ENCODE measurements around the gene ITPR1. TPM values are rescaled to one million over a fixed set of nuclear protein-coding genes. Genes with fewer than 3 reads are reported as not detected.

ITPR1 gene
- total RNA-seq, 1 donor from 2014 or later, result 11.2 TPM

GRCh38 chr3:4821975-4822374 is 328.8 kb downstream of the ITPR1 start:
- Mint-ChIP-seq H3K36me3 (ENCODE audit: insufficient read depth) (peaks cover 12% of the 10 kb centered on the region), H3K27me3 (peaks cover 25% of the 10 kb centered on the region), H3K4me1 (ENCODE audit: low read depth) (peaks cover 13% of the 10 kb centered on the region), H3K27ac (no peak overlapping the region), H3K9me3 (ENCODE audit: low read depth) (peaks cover 12% of the 10 kb centered on the region), H3K4me3 (ENCODE audit: low read depth) (no peak overlapping the region)
- no peak for DNase-seq (ENCODE audit: low spot score, unreplicated experiment)
- TF ChIP-seq, protein P1, sequence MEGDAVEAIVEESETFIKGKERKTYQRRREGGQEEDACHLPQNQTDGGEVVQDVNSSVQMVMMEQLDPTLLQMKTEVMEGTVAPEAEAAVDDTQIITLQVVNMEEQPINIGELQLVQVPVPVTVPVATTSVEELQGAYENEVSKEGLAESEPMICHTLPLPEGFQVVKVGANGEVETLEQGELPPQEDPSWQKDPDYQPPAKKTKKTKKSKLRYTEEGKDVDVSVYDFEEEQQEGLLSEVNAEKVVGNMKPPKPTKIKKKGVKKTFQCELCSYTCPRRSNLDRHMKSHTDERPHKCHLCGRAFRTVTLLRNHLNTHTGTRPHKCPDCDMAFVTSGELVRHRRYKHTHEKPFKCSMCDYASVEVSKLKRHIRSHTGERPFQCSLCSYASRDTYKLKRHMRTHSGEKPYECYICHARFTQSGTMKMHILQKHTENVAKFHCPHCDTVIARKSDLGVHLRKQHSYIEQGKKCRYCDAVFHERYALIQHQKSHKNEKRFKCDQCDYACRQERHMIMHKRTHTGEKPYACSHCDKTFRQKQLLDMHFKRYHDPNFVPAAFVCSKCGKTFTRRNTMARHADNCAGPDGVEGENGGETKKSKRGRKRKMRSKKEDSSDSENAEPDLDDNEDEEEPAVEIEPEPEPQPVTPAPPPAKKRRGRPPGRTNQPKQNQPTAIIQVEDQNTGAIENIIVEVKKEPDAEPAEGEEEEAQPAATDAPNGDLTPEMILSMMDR (IDR thresholded peaks at IDR 0.05; ENCODE audit: unreplicated experiment), result no peak

DNA sequence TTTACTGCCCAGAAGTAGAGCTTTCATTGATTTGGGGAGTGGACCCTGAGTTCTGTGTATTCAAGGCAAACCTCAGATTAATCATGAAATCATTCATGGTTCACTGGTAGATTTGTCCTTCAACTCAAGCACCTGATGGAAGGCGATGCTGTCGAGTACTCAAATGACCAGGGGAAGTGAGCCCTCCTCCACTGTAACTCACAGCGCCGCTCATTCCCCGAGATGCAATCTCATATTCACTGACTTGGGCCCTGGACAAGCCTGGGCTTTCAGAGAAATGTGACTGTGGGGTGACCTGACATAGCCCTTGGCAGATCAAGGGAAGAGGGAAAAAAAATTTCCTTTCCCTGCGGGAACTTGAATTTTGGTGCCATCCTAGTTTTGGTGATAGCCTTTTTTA is 329.4 kb downstream of the ITPR1 start:
- Mint-ChIP-seq H3K27ac (no peak overlapping the region), H3K4me3 (ENCODE audit: low read depth) (no peak overlapping the region), H3K36me3 (ENCODE audit: insufficient read depth) (peaks cover 6% of the 10 kb centered on the region), H3K9me3 (ENCODE audit: low read depth) (peaks cover 7% of the 10 kb centered on the region), H3K27me3 (peaks cover 29% of the 10 kb centered on the region), H3K4me1 (ENCODE audit: low read depth) (peaks cover 13% of the 10 kb centered on the region)
- no peak for DNase-seq (ENCODE audit: low spot score, unreplicated experiment)
- TF ChIP-seq, protein P1 (IDR thresholded peaks at IDR 0.05; ENCODE audit: unreplicated experiment), result no peak

- H3K9me3 Mint-ChIP-seq (ENCODE audit: low read depth), result peaks cover 3% of the 10 kb centered on the region
- TF ChIP-seq, protein P1 (IDR thresholded peaks at IDR 0.05; ENCODE audit: unreplicated experiment), result no peak
- H3K27ac Mint-ChIP-seq, result no peak overlapping the region
- DNase-seq (ENCODE audit: low spot score, unreplicated experiment), result no peak
- H3K4me1 Mint-ChIP-seq (ENCODE audit: low read depth), result peaks cover 13% of the 10 kb centered on the region
- peaks cover 29% of the 10 kb centered on the region for H3K27me3 Mint-ChIP-seq
- peaks cover 1% of the 10 kb centered on the region for H3K36me3 Mint-ChIP-seq (ENCODE audit: insufficient read depth)
- H3K4me3 Mint-ChIP-seq (ENCODE audit: low read depth), result no peak overlapping the region
Measured at GRCh38 chr3:4823385-4823784, 330.2 kb downstream of the ITPR1 start.

GRCh38 chr3:4823986-4824925 is 331.1 kb downstream of the ITPR1 start:
- Mint-ChIP-seq H3K4me1 (ENCODE audit: low read depth) (peaks cover 13% of the 10 kb centered on the region), H3K36me3 (ENCODE audit: insufficient read depth) (no peaks in the 10 kb centered on the region), H3K9me3 (ENCODE audit: low read depth) (peaks cover 3% of the 10 kb centered on the region), H3K27me3 (peaks cover 29% of the 10 kb centered on the region), H3K27ac (no peak overlapping the region), H3K4me3 (ENCODE audit: low read depth) (no peak overlapping the region)
- TF ChIP-seq, protein P1 (IDR thresholded peaks at IDR 0.05; ENCODE audit: unreplicated experiment), result no peak
- no peak for DNase-seq (ENCODE audit: low spot score, unreplicated experiment)

- peaks cover 13% of the 10 kb centered on the region for H3K4me1 Mint-ChIP-seq (ENCODE audit: low read depth)
- no peaks in the 10 kb centered on the region for H3K36me3 Mint-ChIP-seq (ENCODE audit: insufficient read depth)
- no peak for DNase-seq (ENCODE audit: low spot score, unreplicated experiment)
- H3K4me3 Mint-ChIP-seq (ENCODE audit: low read depth), result no peak overlapping the region
- H3K9me3 Mint-ChIP-seq (ENCODE audit: low read depth), result peaks cover 3% of the 10 kb centered on the region
- H3K27ac Mint-ChIP-seq, result no peak overlapping the region
- peaks cover 26% of the 10 kb centered on the region for H3K27me3 Mint-ChIP-seq
- TF ChIP-seq, protein P1 (IDR thresholded peaks at IDR 0.05; ENCODE audit: unreplicated experiment), result no peak
Measured at GRCh38 chr3:4824926-4825325, 331.8 kb downstream of the ITPR1 start.
